HepG2 (cell line): ENCODE measurements around the gene ZNF771. TPM values are rescaled to one million over a fixed set of nuclear protein-coding genes. Genes with fewer than 3 reads are reported as not detected.
A peak's percentile ranks its signal among the peaks of the same experiment; 100 is the strongest.

Experiments
- ATF7 ChIP-seq, 2 experiments: fragments of 450-650 bp in 1 of 2; sonication (generic) in 1 of 2; formaldehyde crosslinking in 1 of 2; IDR thresholded peaks; 2 replicates each; pipeline versions ENCODE4 v1.4.0 to v1.6.1; 2016 to 2020; ENCODE audit warnings: antibody characterized with exemption in 1 of 2, mild to moderate bottlenecking in 1 of 2, missing genetic modification reagents in 1 of 2
- DNMT3B ChIP-seq: conservative IDR thresholded peaks from 2 replicates; pipeline ENCODE4 v1.6.1; 2016; ENCODE audit warnings: missing biosample characterization, control low read depth
- ETV6 ChIP-seq: sonication (generic); formaldehyde crosslinking; conservative IDR thresholded peaks from 2 replicates; pipeline ENCODE4 v1.4.0; 2020; ENCODE audit warnings: missing genetic modification reagents
- FOXK2 ChIP-seq: fragments of 450-650 bp; IDR thresholded peaks from 2 replicates; pipeline ENCODE4 v1.6.1; 2016
- HMGA1 ChIP-seq: sonication (generic); formaldehyde crosslinking; conservative IDR thresholded peaks from 2 replicates; pipeline ENCODE4 v1.4.0; 2020; ENCODE audit warnings: missing genetic modification reagents
- HNRNPL ChIP-seq: fragments of 200-400 bp; formaldehyde crosslinking; IDR thresholded peaks from 2 replicates; pipeline ENCODE4 v1.6.1; 2017; ENCODE audit warnings: mild to moderate bottlenecking, low read depth, low read length
- KAT8 ChIP-seq: IDR thresholded peaks from 2 replicates; pipeline ENCODE4 v1.6.1; 2016; ENCODE audit warnings: missing genetic modification reagents, missing compliant biosample characterization
- MIER3 ChIP-seq: IDR thresholded peaks from 2 replicates; pipeline ENCODE4 v1.6.1; 2016; ENCODE audit warnings: missing compliant biosample characterization, borderline replicate concordance
- NCOR1 ChIP-seq: fragments of 200-600 bp; sonication (generic); IDR thresholded peaks from 2 replicates; pipeline ENCODE4 v1.7.0; 2017; ENCODE audit warnings: antibody characterized with exemption, low read length, borderline replicate concordance
- NR2C2 ChIP-seq: sonication (generic); formaldehyde crosslinking; IDR thresholded peaks from 2 replicates; pipeline ENCODE4 v1.4.0; 2020; ENCODE audit warnings: missing genetic modification reagents, mild to moderate bottlenecking, moderate library complexity, borderline replicate concordance
- NR3C1 ChIP-seq: sonication (generic); formaldehyde crosslinking; IDR thresholded peaks from 2 replicates; pipeline ENCODE4 v1.4.0; 2020; ENCODE audit warnings: missing genetic modification reagents
- PHF5A ChIP-seq: IDR thresholded peaks from one replicate; pipeline ENCODE4 v1.6.1; 2018; ENCODE audit warnings: low read depth, missing genetic modification reagents; ENCODE audit not compliant: unreplicated experiment
- SALL2 ChIP-seq: sonication (generic); formaldehyde crosslinking; IDR thresholded peaks from 2 replicates; pipeline ENCODE4 v1.8.1; 2023; ENCODE audit warnings: mild to moderate bottlenecking, missing genetic modification reagents, inconsistent platforms
- STAG1 ChIP-seq: sonication (generic); formaldehyde crosslinking; IDR thresholded peaks from 2 replicates; pipeline ENCODE4 v1.4.0; 2020; ENCODE audit warnings: missing genetic modification reagents
- TEAD2 ChIP-seq: sonication (generic); formaldehyde crosslinking; IDR thresholded peaks from 2 replicates; pipeline ENCODE4 v1.9.0; 2021; ENCODE audit warnings: missing genetic modification reagents
- ZNF234 ChIP-seq: sonication (generic); formaldehyde crosslinking; conservative IDR thresholded peaks from 2 replicates; pipeline ENCODE4 v1.5.1; 2020; ENCODE audit warnings: mild to moderate bottlenecking, missing genetic modification reagents
- ZNF256 ChIP-seq: sonication (generic); formaldehyde crosslinking; conservative IDR thresholded peaks from 2 replicates; pipeline ENCODE4 v1.4.0; 2020; ENCODE audit warnings: missing genetic modification reagents
- ZNF333 ChIP-seq: sonication (generic); formaldehyde crosslinking; IDR thresholded peaks from 2 replicates; pipeline ENCODE4 v1.4.0; 2020; ENCODE audit warnings: mild to moderate bottlenecking, missing genetic modification reagents, borderline replicate concordance
- ZNF337 ChIP-seq: sonication (generic); formaldehyde crosslinking; IDR thresholded peaks from 2 replicates; pipeline ENCODE4 v1.5.1; 2020; ENCODE audit warnings: missing genetic modification reagents, low read depth, mild to moderate bottlenecking, borderline replicate concordance
- ZNF598 ChIP-seq: sonication (generic); formaldehyde crosslinking; IDR thresholded peaks from 2 replicates; pipeline ENCODE4 v1.5.1; 2020; ENCODE audit warnings: mild to moderate bottlenecking, missing genetic modification reagents, borderline replicate concordance
- polyA plus RNA-seq, 8 experiments: library from polyadenylated mRNA; depleted of rRNA in 3 of 8; stranded (reverse) in 7 of 8; unstranded in 1 of 8; fragments of >200 nt; fragmentation: Illumina TruSeq in 4 of 8; extraction: Trizol in 4 of 8; gene quantifications; 2 replicates each; pipeline versions ENCODE4 v1.2.1 to v1.2.3, GENCODE V29; 2011 to 2016; ENCODE audit warnings: low read depth in 4 of 8, missing spikeins in 1 of 8, mixed read lengths in 1 of 8; ENCODE audit not compliant: insufficient read depth in 1 of 8
- total RNA-seq, 5 experiments: library from RNA; depleted of rRNA; stranded (reverse); fragments of >200 nt; fragmentation: Illumina TruSeq; extraction: Trizol; gene quantifications; 2 replicates each; pipeline ENCODE4 v1.2.3, GENCODE V29; 2016; ENCODE audit warnings: low read depth in 1 of 5
- TF ChIP-seq, protein P1 (sequence below): sonication (generic); formaldehyde crosslinking; IDR thresholded peaks from 2 replicates; pipeline ENCODE4 v1.5.1; 2020; ENCODE audit warnings: missing genetic modification reagents, mild to moderate bottlenecking, borderline replicate concordance
- TF ChIP-seq, protein P2 (sequence below): sonication (generic); formaldehyde crosslinking; IDR thresholded peaks from 2 replicates; pipeline ENCODE4 v1.4.0; 2020; ENCODE audit warnings: missing genetic modification reagents, borderline replicate concordance
- TF ChIP-seq, protein P3 (sequence below): sonication (generic); formaldehyde crosslinking; IDR thresholded peaks from 2 replicates; pipeline ENCODE4 v1.8.1; 2023; ENCODE audit warnings: mild to moderate bottlenecking, missing genetic modification reagents

ZNF771 gene
- total and polyA plus RNA-seq, 2 of the 13 experiments (the other 11 are each of a cell fraction or from before 2014, with no cell fraction given): 5.0 to 11.8 TPM

DNA sequence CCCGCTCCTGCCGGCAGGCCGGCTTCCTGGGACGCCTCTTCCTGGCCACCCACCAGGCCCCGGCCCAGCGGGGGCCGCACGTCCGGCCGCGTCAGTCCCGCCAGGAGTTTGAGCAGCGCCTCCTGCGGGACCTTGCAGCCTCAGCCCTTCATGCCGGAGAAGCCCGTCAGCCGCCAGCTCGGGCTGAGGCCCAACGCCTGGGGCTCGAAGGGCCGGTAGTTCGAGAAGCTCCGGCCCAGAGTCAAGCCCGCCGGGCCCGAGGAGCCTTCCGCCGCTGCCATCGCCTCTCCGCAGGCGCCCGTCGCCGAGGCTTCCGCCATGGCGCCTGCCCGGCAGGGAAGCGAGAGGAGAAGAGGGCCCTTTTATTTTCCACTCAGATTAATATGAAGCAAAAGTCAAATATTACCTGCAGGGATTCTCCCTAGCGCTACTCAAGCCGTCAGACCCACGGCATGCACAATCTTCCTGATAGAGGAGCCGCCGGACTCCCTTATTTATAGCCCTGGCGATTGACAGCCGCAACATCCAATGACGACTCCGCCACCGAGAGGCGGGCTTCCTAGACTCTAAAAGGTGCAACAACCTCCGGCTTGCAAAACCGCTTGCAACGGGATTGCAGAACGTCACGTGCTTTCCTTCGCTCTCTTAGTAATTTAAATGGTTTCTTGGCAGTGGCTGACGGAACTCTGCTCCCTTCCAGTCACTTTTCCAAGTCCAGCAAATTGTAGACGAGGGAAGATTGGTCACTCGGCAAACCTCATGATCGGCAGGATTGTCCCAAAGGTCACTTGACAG is 38.2 kb downstream of the ZNF771 start, which contains the start of gene SEPHS2 (continued):
- TF ChIP-seq HNRNPL: no peak
- TF ChIP-seq KAT8 (CRISPR knock-in tag): peak; percentile 56; the same call in 1 of the 2 replicates
- TF ChIP-seq, protein P1, sequence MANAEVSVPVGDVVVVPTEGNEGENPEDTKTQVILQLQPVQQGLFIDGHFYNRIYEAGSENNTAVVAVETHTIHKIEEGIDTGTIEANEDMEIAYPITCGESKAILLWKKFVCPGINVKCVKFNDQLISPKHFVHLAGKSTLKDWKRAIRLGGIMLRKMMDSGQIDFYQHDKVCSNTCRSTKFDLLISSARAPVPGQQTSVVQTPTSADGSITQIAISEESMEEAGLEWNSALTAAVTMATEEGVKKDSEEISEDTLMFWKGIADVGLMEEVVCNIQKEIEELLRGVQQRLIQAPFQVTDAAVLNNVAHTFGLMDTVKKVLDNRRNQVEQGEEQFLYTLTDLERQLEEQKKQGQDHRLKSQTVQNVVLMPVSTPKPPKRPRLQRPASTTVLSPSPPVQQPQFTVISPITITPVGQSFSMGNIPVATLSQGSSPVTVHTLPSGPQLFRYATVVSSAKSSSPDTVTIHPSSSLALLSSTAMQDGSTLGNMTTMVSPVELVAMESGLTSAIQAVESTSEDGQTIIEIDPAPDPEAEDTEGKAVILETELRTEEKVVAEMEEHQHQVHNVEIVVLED (CRISPR knock-in tag): no peak
- TF ChIP-seq, protein P2, sequence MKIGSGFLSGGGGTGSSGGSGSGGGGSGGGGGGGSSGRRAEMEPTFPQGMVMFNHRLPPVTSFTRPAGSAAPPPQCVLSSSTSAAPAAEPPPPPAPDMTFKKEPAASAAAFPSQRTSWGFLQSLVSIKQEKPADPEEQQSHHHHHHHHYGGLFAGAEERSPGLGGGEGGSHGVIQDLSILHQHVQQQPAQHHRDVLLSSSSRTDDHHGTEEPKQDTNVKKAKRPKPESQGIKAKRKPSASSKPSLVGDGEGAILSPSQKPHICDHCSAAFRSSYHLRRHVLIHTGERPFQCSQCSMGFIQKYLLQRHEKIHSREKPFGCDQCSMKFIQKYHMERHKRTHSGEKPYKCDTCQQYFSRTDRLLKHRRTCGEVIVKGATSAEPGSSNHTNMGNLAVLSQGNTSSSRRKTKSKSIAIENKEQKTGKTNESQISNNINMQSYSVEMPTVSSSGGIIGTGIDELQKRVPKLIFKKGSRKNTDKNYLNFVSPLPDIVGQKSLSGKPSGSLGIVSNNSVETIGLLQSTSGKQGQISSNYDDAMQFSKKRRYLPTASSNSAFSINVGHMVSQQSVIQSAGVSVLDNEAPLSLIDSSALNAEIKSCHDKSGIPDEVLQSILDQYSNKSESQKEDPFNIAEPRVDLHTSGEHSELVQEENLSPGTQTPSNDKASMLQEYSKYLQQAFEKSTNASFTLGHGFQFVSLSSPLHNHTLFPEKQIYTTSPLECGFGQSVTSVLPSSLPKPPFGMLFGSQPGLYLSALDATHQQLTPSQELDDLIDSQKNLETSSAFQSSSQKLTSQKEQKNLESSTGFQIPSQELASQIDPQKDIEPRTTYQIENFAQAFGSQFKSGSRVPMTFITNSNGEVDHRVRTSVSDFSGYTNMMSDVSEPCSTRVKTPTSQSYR: no peak
- TF ChIP-seq STAG1 (CRISPR knock-in tag): no peak
- TF ChIP-seq, protein P3, sequence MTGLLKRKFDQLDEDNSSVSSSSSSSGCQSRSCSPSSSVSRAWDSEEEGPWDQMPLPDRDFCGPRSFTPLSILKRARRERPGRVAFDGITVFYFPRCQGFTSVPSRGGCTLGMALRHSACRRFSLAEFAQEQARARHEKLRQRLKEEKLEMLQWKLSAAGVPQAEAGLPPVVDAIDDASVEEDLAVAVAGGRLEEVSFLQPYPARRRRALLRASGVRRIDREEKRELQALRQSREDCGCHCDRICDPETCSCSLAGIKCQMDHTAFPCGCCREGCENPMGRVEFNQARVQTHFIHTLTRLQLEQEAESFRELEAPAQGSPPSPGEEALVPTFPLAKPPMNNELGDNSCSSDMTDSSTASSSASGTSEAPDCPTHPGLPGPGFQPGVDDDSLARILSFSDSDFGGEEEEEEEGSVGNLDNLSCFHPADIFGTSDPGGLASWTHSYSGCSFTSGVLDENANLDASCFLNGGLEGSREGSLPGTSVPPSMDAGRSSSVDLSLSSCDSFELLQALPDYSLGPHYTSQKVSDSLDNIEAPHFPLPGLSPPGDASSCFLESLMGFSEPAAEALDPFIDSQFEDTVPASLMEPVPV (CRISPR knock-in tag): 0 out of 2 replicates have a peak, but pooled peaks have one; percentile 49
- peak; percentile 66; the same call in 1 of the 2 replicates for TF ChIP-seq NCOR1
- no peak for TF ChIP-seq SALL2 (CRISPR knock-in tag)
- TF ChIP-seq TEAD2 (CRISPR knock-in tag): no peak
- TF ChIP-seq ZNF234 (CRISPR knock-in tag): 0 out of 2 replicates have a peak, but pooled peaks have one; percentile 69
- TF ChIP-seq ETV6 (CRISPR knock-in tag): no peak; the same call in 1 of the 2 replicates
- no peak for TF ChIP-seq ATF7 (IDR thresholded peaks at IDR 0.05)
- 0 out of 2 replicates have a peak, but pooled peaks have one; percentile 21 for TF ChIP-seq ATF7 (CRISPR knock-in tag; IDR thresholded peaks at IDR 0.05)
- peak; percentile 64; the same call in 1 of the 2 replicates for TF ChIP-seq NR2C2 (CRISPR knock-in tag)
- TF ChIP-seq ZNF333: peak; percentile 89; the same call in 1 of the 2 replicates
- TF ChIP-seq ZNF598 (CRISPR knock-in tag): no peak
- no peak for TF ChIP-seq NR3C1 (CRISPR knock-in tag)
- peak; percentile 73; the same call in 1 of the 2 replicates for TF ChIP-seq ZNF337 (CRISPR knock-in tag)
- no peak; the same call in 1 of the 2 replicates for TF ChIP-seq MIER3
- TF ChIP-seq FOXK2: peak; percentile 76; the same call in 1 of the 2 replicates
- no peak for TF ChIP-seq PHF5A (CRISPR knock-in tag)
- TF ChIP-seq ZNF256 (CRISPR knock-in tag): no peak; the same call in 1 of the 2 replicates
- TF ChIP-seq DNMT3B (CRISPR knock-in tag): no peak
- no peak for TF ChIP-seq HMGA1 (CRISPR knock-in tag)
